ENCODE data around the gene PTTG1IP.

The PTTG1IP gene

DNA sequence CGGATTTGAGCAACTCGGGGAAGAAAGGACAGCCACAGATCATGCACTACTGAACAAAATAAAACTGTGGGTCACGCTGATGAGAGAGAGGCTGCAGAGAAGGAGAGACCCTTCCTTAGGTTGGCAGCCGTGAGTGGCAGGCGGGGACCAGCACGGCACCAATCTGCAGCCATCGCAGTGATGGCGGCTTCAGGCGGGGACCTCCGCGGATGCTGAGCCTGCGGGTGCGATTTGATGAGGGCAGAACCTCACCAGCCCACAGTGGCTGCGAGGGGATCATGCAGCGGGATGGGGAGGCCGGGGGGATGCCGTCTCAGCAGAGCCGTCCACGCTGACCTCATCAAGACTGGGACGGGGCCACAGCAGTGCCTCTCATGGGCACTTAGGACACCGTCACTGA, 35.4 kb upstream of the PTTG1IP start:
- DNase-seq, result no peak

DNA sequence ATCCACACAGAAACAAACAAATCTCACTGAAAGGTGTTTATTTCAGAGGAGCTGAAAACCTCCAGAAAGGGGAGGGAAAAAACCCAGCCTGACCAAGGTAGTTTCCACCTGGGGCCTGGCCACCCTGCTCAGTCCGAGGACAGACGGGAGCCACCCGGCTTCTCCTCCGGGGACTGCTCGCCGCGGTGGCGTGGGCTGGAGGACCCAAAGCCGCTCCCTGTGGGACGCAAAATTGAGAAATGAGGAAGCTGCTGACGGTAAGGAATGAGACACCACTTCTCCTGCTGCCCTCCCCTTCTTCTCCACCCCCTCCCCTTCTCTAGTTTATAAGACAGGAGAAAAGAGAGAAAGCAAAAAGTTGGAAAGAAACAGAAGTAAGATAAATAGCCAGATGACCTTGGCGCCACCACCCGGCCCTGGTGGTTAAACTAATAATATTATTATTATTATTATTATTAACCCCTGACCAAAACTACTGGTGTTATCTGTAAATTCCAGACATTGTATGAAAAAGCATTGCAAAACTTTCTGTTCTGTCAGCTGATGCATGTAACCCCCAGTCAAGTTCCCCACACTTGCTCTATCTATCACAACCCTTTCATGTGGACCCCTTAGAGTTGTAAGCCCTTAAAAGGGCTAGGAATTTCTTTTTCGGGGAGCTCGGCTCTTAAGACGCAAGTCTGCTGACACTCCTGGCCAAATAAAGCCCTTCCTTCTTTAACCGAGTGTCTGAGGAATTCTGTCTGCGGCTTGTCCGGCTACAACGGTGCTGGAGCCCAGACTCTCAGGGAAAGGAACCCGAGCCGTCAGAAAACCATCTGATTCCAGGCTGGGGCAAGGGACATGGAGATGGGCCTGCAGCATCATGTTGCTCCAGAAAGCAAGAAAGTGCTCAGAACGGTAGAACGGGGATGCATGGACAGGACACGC, 34.7 kb upstream of the PTTG1IP start:
- DNase-seq, result no peak

DNA sequence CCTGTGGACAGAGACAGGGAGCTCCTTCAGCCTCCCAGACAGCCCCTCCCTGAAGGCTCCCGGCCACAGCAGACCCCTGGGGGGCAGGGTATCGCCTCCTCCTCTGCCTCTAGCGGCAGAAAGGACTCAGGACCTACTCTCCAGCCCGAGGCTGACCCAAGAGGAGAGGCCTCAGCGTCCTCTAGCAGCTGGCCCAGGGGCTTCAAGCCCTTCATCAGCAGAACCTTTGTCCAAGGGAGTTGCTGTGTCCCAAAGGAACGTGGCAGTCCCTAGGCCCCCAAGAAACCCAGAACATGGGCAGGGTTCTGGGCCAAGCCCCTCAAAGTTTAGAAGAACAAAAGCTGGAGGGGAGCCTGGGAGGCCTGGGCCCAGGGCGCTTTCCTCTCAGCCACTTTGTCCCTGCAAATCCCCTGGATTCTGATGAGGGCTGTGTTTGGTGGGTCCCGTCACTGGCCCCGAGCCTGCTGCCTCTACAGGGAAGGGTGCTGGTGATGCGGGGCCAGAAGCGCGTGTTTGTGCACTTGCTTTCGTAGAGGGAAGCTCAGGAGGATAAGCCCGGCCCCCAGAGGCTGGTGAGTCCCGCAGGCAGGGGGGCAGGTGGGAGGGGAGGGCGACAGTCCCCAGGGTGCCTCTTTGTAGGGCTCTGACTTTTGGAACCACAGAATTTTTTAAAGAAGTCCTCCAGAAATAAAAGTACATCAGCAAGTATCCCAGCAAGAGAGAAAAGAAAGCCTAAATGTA, 33.9 kb upstream of the PTTG1IP start:
- no peak for DNase-seq

DNA sequence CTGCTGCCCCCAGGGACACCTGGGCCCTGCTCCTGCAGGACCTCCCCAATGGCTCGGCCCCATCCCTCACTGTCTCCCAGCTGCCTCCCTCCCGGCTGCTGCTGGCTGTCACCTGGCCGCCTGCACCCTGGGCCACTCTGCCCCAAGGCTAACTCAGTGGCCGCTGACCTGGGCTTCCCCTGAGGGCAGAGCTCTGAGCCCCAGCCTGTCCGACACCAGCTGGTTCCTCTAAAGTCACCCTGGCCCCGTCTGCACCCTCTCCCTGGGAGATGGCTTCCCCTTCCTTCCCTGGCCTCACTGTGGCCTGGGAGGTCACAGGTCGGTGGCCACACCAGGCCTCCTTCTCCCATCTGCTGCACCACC, 32.2 kb upstream of the PTTG1IP start:
- DNase-seq, result no peak

DNA sequence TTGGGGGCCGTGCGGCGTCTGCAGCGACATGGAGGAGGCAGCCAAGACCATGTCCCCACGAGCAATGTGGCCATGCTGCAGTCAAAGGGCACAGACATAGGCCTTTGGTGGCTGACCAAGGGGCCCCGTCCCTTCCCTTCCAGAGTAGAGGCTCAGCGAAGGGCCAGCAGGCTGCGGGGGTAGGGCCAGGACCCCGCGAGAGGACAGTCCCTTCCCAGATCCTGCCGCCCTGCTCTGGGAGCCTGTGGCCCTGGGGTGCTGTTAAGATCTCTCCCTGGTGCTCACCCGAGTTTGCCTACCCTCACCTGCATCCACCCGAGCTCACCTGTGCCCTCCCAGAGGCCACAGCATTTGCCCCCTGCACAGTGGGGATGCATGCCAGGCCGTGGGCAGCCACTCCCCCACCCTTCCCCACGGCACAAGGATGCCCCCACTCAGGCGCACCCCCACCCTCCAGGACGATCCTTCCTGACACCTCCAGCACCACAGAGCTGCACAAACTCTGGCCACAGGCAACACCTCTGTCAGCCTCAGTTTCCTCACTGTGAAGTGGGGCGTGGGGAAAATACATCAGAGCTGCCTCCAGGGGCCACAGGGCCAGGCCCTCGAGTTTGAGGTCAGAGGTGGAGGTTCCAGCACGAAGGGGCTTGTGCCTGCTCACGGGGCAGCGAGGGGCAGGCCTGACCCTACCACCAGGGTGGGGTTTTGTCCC, 31.7 kb upstream of the PTTG1IP start:
- DNase-seq, result no peak

DNA sequence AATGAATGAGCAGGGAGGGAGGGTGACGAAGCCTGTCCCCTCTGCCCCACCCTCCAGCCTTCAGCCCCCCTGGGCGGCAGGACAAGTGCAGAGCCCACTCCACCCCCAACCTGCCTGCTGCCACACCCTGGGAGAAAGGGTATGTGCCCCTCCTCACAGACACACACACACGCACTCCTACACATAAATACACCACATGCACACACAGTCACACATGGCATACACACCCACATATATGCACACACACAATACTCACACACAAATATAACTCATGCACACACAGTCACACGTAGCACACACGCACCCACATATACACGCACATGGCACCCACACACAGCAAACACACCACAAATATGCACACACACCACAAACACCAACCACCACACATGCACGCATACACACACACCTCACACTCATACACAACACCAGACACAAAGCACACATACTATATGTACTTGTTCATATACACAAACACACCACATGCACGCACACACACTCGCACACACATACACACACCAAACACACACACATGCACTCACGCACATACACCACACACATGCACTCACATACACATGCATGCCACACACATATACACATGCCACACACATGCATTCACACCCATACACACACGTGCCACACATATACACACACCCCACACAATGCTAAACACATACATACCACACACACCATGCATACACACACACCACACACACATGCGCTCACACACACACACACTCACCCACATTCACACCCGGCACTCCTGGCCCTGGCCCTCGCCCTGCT, 30.8 kb upstream of the PTTG1IP start:
- no peak for DNase-seq

DNA sequence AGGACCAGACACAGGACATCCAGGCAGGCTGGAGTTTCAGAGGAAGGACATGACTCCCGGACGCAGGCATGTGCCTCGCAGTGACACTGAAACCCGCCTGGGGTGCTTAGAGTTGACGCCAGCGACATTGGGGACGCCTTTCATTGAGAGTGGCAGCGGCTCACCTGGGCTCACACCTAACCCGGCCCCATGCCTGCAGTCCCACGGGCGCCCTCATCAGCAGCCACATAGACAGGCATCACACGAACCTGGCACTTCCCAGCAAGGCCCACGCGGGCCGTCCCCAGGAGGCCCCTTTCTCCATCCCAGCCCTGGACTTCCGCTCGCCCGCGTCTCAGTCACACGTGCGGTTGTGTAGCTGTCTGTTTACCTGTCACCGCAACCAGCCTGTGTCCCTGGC, 30.2 kb upstream of the PTTG1IP start:
- DNase-seq, result no peak

DNA sequence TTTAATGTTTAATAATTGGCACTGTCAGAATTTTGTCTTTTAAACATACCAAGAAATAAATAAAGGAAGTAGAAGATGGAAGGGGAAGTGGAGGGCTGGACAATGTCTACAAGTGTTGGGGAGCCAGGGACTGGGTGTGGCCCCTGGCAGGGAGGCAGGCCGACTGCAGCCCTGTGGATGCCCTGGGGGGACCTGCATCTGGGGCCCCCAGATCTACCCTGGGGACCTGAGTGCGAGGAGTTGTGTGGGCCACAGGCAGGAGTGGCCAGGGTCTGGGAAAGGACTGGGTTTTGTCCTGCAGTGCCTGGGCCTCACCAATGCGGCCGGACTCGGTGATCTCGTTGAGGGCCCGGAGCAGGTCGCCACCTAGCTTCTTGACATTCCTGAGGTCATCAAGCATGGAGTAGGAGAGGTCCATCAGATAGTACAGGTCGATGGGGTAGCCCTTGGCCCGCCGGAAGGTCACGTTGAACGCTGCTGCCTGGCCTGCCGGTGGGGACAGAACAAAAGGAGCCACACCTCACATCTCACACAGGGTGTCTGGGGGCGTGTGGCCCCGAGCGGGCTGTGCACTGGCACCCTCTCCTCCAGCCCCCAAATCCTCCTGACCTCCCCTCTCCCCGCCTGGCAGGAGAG, 29.7 kb upstream of the PTTG1IP start:
- no peak for DNase-seq

DNA sequence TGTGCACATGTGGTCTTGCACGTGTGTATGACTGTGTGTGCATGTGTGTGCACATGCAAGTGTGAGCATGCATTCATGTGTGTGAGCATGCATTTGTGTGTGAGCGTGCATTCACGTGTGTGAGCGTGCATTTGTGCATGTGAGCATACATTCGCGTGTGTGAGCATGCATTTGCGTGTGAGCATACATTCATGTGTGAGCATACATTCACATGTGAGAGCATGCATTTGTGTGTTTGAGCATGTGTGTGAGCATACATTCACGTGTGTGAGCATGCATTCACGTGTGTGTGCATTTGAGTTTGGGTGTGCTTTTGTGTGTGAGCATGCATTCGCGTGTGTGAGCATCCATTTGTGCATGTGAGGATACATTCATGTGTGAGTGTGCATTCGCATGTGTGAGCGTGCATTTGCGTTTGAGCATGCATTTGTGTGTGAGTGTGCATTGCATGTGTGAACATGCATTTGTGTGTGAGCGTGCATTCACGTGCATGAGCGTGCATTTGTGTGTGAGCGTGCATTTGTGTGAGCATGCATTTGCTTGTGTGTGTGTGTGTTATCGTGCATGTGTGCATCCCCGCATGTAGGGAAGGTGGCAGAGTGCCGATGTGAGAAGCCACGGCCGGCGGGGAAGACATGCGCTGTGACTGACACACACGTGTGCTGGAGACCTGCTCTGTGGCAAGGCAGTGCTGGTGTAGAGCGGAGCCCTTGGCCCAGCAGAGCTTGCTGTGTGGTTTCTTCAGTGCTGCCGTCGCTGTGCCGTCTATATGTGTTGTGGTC, 29.0 kb upstream of the PTTG1IP start:
- DNase-seq, result no peak

DNA sequence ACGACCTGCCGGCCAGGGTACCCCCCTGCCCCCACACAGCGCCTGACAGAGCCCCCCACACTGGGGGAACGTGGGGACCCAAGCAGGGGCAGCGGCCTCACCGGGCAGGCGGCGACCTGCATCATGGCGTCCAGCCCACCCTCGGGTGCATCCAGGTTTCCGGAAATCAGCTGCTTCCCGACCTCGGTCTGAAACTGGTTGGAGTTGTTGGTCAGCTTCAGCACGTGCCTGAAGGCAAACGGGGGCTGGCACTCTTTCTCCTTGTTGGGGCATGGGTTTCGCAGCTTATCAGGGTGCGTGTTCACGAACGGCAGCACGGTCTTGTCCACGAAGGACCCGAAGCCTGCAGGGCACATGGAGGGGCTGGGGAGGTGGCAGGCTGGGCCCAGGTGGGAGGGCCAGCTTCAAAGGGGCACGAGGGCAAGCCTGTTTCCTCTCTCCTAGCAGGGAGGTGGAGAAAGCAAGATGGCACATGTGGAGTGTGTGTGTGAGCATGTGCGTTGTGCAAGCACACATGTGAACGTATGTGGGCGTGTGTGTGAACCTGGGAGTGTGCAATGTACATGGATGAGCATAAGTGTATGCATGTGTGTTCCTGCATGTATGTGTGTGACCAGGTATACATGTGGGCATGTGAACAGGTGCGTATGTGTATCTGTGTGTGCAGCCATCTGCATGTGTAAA, 28.0 kb upstream of the PTTG1IP start:
- DNase-seq, result no peak

DNA sequence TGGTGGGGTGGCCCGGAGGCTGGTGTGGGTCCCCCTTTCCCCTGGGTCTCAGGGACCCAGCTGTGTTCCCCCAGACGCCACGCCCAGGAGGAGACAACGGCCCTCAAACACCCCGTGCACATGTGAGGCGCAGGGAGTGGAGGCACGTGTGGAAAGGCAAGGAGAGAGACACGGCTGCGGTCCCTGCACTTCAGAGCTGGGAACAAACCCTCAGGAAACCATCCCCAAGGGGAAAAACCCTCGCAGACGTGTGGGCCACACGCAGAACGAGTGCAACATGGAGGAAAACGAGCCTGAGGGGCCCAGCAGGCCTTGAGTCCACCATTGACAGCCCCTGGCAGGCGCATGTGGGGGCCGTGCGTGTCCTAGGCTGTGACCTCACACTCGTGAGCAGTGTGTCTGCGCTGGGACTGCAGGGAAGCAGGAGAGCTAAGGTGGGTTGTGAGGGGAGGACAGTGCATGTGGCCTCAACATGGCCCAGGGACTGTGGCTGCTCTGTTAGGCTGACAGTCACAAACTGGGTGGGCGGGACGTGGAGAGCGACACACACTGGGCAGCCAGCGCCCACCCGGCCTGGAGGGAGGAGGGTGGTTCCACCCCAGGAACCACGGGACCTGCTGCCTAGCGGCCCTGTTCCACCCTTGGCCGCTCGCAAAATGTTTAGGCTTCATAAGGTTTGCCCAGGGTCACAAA, 27.2 kb upstream of the PTTG1IP start:
- no peak for DNase-seq

DNA sequence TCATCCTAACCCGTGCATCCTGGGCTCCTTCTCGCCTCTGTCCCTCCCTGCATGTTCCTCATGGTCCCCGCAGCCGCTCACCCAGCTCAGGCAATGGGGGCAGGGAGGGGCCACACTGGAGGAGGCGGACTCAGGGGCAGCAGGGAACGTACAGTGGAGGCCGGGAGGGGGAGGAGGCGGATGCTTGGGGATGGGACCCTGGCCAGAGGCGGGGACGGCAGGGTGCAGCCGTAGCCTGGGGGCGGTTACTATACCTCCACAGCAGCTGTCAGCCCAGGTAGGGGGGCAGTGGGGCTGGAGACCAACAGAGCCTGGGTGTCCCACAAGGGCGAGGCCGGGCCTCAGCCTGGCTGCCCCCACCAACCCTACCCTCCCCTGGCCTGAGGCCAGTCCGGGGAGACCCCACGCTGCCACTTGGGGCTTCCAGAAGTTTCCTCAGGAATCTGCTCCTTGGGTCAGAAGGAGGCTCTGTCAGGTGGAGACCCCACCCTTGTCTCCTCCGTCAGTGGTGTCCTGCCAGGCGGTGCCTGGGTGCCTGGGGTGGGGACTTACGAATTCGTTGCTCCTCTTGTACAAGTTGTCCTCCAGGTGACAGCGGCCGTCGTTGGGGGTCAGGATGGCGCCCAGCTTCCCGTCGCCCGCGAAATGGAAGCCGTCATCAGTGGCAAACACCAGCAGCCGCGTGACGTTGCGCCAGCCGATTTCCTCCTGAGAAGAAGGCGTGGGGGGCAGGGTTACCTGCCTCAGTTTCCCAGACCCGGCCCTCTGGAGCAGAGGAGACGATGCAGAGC, 26.5 kb upstream of the PTTG1IP start:
- no peak for DNase-seq

DNA sequence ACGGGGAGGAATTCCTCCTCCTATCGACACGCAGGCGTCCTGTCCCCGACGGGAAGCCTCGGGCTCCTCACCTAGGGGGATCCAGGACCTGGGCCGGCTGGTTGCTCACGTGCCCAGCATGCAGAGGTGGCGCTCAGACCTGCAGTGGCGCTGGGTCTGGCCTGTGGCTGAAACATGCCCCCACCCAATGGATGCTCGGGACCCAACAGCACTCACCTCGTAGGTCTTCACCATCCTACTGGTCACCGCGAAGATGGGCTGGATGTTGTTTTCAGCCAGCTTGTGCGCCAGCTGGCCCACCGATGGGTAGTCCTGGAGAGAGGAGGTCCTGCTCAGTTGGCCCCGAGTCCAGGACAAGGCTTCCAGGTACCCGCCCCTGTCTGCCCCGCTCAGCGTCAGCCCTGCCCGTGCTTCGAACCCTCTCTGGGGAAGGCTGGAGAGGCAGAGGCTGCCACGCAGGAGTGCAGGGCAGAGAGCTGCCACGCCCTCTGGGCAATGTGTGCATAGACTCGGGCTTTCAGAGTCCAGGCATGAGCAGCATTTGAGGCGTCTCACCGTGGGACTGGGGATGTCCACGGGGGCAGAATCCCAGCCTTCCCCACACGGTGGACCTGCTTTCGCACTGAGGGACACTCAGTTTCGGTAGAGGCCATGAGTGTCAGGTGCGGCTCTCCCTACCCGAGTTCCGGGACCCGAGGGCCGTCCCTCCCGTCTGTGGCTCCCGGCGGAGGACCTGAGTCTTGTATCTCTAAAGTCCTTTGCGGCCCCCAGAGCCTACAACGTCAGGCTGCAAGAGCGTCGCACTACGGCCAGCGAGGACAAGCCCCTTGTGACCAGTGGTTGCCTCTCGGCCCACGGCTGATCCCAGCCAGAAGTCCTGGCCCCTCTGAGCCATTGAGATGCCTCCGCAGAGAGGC, 25.6 kb upstream of the PTTG1IP start:
- DNase-seq, result no peak

DNA sequence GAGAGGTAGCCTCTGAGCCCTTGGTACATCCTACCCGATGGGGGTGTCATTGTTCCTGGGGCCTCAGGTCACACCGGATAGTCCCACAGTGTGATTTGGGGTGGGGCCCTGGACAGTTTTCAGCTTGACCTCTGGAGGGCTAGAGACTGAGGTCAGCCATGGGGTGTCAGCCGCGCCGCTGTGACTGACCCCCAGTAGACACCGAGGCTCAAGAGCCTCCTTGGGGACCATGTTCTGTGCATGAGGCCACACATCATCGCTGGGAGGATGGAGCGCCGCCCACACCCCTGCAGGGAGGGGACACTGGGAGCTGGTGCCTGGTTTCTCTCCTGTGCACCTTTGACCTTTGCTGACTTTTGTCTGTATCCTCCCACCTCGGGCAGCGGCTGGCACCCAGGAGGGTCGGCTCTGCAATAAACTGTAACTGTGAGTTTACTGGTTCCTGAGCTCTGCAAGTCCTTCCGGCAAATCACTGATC, 24.6 kb upstream of the PTTG1IP start:
- DNase-seq, result no peak

DNA sequence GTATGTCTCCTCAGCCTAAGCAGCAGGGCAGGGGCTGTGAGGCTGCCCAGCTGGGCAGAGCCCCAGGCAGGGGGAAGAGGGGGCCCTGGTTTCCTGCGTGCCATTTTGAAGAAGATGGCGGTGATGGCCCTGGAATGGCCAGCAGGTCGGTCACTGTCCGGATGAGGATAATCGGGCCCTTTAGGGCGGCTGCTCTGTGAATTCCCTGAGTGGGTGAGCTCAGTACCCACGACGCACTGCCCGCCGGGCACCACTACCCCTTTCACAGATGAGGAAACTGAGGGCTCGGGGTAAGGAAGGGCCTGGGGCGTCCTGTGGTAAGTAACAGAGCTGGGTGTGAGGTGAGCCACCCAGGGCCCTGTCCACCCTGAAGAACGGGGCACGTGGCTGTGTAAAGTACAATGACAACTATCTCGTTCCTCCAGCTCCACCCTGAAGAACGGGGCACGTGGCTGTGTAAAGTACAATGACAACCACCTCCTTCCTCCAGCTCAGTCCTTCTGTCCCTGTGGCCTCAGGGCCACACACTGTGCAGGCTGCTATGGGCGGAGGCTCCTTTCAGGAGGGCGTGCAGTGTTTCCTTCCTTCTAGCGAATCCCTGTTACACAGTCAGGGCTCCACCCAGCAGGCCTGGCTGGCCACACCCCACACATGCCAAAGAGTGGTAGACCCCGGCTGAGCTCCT, 24.0 kb upstream of the PTTG1IP start:
- no peak for DNase-seq

DNA sequence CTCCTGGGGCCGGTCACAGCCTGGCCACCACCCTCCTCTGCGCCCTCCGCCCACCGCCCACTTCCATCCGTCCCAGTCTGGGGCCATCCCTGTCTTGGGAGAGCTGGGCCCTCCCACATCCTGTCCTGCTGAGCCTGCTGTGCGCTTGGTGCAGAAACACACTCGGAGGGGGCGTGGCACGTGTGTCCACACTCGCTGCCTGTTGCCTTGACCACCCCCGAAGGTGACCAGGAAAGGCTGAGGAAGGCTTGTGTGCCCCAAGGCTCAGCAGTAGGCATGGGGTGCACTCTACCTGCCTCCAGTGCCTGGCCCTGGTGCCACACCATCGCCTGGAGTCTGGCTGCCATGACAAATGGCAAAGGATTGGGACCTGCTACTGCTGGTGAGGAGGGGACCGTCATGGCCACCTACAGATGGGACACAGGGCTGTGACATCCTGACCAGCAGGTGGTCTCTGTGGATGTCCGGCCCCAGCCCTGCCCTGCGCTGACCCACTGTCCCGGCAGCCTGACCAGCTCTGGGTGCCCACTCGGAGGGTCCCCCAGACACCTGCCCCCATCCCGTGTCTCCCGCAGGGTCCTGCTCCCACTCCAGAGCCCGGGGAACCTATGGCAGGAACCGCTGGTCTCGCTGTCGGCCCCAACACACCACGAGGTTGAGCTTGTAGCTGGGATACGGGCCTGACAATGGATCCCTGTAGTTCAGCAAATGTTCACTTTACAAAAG, 23.2 kb upstream of the PTTG1IP start:
- DNase-seq, result no peak

DNA sequence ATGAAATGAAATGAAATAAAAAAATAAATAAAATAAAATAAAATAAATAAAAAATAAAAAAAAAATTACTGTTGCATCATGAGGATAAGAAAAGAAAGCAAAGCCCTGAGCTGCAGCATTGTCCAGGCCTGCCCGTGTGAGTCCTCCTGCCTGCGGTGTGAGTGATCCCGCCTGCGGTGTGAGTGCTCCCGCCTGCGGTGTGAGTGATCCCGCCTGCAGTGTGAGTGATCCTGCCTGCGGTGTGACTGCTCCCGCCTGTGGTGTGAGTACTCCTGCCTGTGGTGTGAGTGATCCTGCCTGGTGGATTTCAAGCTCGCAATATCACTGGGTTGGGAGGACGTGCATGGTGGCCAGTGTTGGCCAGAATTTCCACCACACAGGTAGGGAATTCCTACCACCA, 22.4 kb upstream of the PTTG1IP start:
- no peak for DNase-seq
